Measurements from ENCODE around the gene PRR36. TPM values are rescaled to one million over a fixed set of nuclear protein-coding genes. Genes with fewer than 3 reads are reported as not detected.
A peak's percentile ranks its signal among the peaks of the same experiment; 100 is the strongest.
"Not testable (repeated sequence)": the region's sequence is repeated elsewhere in the genome, so short reads cannot be mapped to it uniquely, and the experiment has no call there.

Gene PRR36
- total and polyA plus RNA-seq, 4 experiments from 2014 or later, result 0.06 to 0.36 (median 0.29) TPM; not detected in 1

DNA sequence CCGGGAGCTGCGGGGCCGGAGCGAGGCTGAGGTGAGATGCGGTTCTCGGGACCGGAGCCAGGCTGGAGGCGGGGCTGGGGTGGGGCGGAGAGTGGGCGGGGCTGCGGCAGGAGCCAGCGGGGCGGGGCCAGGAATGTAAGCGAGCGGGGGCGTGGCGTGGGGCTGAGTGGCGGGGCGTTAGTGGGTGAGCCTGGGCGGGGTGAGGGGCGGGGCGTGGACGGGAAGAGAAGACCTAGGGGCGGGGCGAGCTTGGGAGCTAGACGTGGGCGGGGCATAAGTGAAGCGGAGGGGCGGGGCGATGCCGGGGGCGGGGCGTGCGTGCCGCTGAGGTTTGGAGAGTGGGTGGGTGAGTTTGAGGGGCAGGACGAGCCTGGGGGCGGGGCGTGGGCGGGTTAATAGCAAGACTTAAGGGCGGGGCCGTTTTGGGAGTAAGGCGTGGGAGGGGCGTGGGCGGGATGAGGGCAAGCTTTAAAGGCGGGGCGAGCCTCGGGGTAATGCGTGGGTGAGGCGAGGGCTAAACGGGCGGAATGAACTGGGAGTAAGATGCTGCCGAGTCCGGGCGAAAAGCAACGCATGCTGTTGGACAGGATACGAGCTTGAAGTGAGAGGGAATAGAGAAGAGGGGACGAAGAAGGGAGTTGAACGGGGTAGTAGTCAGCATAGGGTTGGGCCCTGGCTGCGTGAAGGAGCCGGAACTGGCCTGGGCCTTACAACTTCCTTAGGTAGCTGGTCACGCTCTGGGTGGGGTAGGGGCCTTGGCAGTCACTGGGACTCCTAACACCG lies 46.5 kb upstream of the PRR36 start:
- Mint-ChIP-seq H3K4me3 (peak overlapping the region; percentile 88 to 97 (median 92)), H3K9me3 (peaks cover 0 to 4% (median 0%) of the 10 kb centered on the region in 8 donors), H3K36me3 (peaks cover 0 to 3% of the 10 kb centered on the region in 2 donors), H3K4me1 (peaks cover 16 to 54% (median 34%) of the 10 kb centered on the region in 4 donors), H3K27me3 (peaks cover 10 to 17% of the 10 kb centered on the region in 2 donors), H3K27ac (peak overlapping the region; percentile 85 to 96 (median 94))
- Histone ChIP-seq H3K36me3 (ENCODE audit: insufficient read depth, low read length) (peaks cover 15% of the 10 kb centered on the region), H3K27me3 (ENCODE audit: insufficient read depth, low read length) (peaks cover 13% of the 10 kb centered on the region), H3K27ac (ENCODE audit: low read depth, low read length) (peak overlapping the region; percentile 76), H3K4me3 (ENCODE audit: low read length in 2 of 2) (peak overlapping the region; percentile 61 to 71), H3K9me3 (ENCODE audit: control insufficient read depth in 1 of 2, low read length in 2 of 2) (no peaks in the 10 kb centered on the region), H3K4me1 (ENCODE audit: insufficient read depth, low read length) (peaks cover 53% of the 10 kb centered on the region)
- ChIA-PET POLR2A (ENCODE audit: partially characterized antibody) (interaction anchor here (0.6 to 5.6 kb wide), 21 partner anchors 8 to 1462 kb away, joined by 3 to 82 read pairs (median 4); partner anchors contain the start of genes ELAVL1, EVI5L, MAP2K7 and PET100), CTCF (ENCODE audit: partially characterized antibody) (interaction anchor here (0.9 to 7.3 kb wide), 8 partner anchors 9 to 68 kb away, joined by 3 to 66 read pairs (median 8); partner anchors contain the start of genes MAP2K7 and TIMM44)
- DNase-seq, result peak; percentile 96 to 99 (median 97)
- intact Hi-C loops (cut with micrococcal nuclease), result loop anchor here (1.0 to 5.0 kb wide), 7 partner anchors 17 to 470 kb away; partner anchors contain the start of genes MAP2K7, PET100, RAB11B and TIMM44

DNA sequence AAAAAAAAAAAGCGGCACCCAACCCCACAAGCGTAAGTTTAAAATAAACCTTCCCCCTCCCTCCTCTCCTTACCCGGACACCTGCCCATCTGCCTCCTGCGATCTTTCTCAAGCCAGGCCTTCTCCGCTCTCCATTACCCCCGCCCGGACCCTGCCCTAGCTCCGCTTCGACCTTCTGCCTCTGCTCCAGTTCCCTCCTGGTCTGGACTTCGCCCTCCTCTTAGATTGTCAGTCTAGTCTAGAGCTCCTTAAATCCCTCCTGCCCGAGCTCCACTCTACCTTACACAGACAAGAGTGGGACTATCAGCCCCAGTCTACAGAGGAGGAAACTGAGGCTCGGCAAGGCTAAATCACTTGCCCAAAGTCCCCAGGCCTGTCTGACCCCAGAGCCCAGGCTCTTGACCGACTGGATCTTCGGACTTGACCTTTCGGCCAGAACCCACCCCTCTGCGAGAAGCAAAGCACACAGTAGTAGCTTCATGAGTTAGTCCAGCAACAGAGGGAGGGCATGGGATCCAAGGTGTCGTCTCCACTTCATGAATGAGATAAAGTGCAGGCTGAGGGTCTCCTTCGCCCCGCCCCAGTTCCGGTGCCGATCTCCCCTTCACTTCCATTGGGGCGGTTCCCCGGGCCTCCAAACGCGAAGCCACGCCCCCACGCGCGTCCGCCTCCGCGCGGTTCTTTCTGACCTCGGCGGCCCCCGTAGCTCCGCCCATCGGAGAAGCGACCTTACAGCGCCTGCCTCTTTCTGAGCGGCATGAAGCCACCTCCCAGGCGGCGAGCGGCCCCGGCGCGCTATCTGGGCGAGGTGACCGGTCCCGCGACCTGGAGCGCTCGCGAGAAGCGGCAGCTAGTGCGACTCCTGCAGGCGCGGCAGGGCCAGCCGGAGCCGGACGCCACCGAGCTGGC lies 45.7 kb upstream of the PRR36 start, which contains the start of gene SNAPC2:
SNAPC2 (plus strand) TSS at position 729 of the 909 bp plus-strand sequence; CDS start at position 758, 29 bp downstream.
- H3K27me3 ChIP-seq (ENCODE audit: insufficient read depth, low read length), result peaks cover 13% of the 10 kb centered on the region

DNA sequence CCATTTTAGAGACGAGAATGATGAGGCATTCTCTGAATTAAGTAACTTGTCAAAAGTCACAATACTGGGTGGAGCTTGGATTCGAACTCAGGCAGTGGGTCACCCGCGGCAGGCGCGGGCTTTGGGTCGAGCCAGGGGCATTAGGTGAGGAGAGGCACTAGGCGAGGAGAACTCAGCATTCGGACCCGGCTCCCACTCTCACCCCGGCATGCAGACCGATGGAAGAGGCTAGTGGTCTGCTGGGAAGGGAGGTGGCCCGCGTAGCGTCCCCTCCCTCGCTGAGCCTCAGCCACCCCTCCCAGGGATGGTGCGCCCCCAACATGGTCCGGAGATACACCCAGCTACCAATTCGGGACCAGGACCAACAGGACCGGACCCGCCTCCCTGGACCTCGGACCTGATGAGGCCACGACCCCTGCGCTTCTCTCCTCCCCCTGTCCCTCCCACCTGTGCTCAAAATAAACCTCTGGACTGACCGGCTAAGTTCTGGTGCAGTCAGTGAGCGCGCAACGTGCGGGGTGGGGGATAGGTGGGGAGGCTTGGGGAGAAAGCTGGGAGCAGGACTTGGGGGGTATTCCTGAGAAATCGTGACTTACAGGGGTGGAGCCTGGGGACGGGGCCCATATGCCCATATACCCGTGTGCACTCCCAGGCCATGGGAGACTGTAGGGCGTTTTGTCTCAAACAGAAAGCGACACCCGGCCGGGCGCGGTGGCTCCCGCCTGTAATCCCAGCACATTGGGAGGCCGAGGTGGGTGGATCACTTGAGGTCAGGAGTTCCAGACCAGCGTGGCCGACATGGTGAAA lies 44.6 kb upstream of the PRR36 start:
- H3K4me1 Mint-ChIP-seq, result peaks cover 14 to 59% (median 38%) of the 10 kb centered on the region in 4 donors
- no peak for DNase-seq
- Histone ChIP-seq H3K4me1 (ENCODE audit: insufficient read depth, low read length) (peaks cover 52% of the 10 kb centered on the region), H3K27ac (ENCODE audit: low read depth, low read length) (no peak overlapping the region), H3K27me3 (ENCODE audit: insufficient read depth, low read length) (peaks cover 13% of the 10 kb centered on the region), H3K9me3 (ENCODE audit: control insufficient read depth in 1 of 2, low read length in 2 of 2) (no peaks in the 10 kb centered on the region), H3K36me3 (ENCODE audit: insufficient read depth, low read length) (peaks cover 15% of the 10 kb centered on the region), H3K4me3 (ENCODE audit: low read length in 2 of 2) (no peak overlapping the region)
- peaks cover 16 to 27% of the 10 kb centered on the region in 2 donors for H3K27me3 Mint-ChIP-seq
- peaks cover 0 to 2% of the 10 kb centered on the region in 2 donors for H3K36me3 Mint-ChIP-seq
- peak overlapping the region in 7 of 8 donors; percentile 15 to 94 (median 84) for H3K4me3 Mint-ChIP-seq
- peaks cover 0 to 4% (median 0%) of the 10 kb centered on the region in 8 donors for H3K9me3 Mint-ChIP-seq
- H3K27ac Mint-ChIP-seq, result peak overlapping the region in 2 of 7 donors; percentile 85 to 89
- ChIA-PET POLR2A (ENCODE audit: partially characterized antibody) (interaction anchor here (1.1 to 5.6 kb wide), 7 partner anchors 10 to 1460 kb away, joined by 3 to 82 read pairs (median 21); partner anchors contain the start of genes MAP2K7, SLC25A23 and TIMM44), CTCF (ENCODE audit: partially characterized antibody) (interaction anchor here (1.2 to 7.3 kb wide), 6 partner anchors 11 to 50 kb away, joined by 3 to 66 read pairs (median 16); partner anchors contain the start of genes MAP2K7 and TIMM44)
- intact Hi-C loops (cut with micrococcal nuclease), result no loop called here

More for the DNA sequence above, 45.7 kb upstream of the PRR36 start, which contains the start of gene SNAPC2:
- Histone ChIP-seq H3K4me1 (ENCODE audit: insufficient read depth, low read length) (peaks cover 53% of the 10 kb centered on the region), H3K36me3 (ENCODE audit: insufficient read depth, low read length) (peaks cover 15% of the 10 kb centered on the region), H3K9me3 (ENCODE audit: control insufficient read depth in 1 of 2, low read length in 2 of 2) (no peaks in the 10 kb centered on the region), H3K27ac (ENCODE audit: low read depth, low read length) (peak within 1 kb of the TSS; percentile 76), H3K4me3 (ENCODE audit: low read length in 2 of 2) (peak within 1 kb of the TSS; percentile 71 to 76)
- CTCF ChIA-PET (ENCODE audit: partially characterized antibody), result interaction anchor here (1.0 to 7.3 kb wide), 6 partner anchors 10 to 67 kb away, joined by 4 to 66 read pairs (median 16); partner anchors contain the start of genes MAP2K7 and TIMM44
- POLR2A ChIA-PET (ENCODE audit: partially characterized antibody), result interaction anchor here (0.6 to 5.6 kb wide), 20 partner anchors 8 to 1461 kb away, joined by 3 to 82 read pairs (median 4); partner anchors contain the start of genes ELAVL1, EVI5L, MAP2K7 and PET100
- H3K4me1 Mint-ChIP-seq, result peaks cover 14 to 59% (median 38%) of the 10 kb centered on the region in 4 donors
- peak; percentile 96 to 99 (median 97) for DNase-seq
- peaks cover 0 to 2% of the 10 kb centered on the region in 2 donors for H3K36me3 Mint-ChIP-seq
- intact Hi-C loops (cut with micrococcal nuclease), result loop anchor here (1.0 to 5.0 kb wide), 7 partner anchors 17 to 470 kb away; partner anchors contain the start of genes MAP2K7, PET100, RAB11B and TIMM44
- H3K27ac Mint-ChIP-seq, result peak within 1 kb of the TSS; percentile 85 to 96 (median 94)
- peaks cover 15 to 26% of the 10 kb centered on the region in 2 donors for H3K27me3 Mint-ChIP-seq
- H3K4me3 Mint-ChIP-seq, result peak within 1 kb of the TSS; percentile 88 to 97 (median 92)
- peaks cover 0 to 4% (median 0%) of the 10 kb centered on the region in 8 donors for H3K9me3 Mint-ChIP-seq

DNA sequence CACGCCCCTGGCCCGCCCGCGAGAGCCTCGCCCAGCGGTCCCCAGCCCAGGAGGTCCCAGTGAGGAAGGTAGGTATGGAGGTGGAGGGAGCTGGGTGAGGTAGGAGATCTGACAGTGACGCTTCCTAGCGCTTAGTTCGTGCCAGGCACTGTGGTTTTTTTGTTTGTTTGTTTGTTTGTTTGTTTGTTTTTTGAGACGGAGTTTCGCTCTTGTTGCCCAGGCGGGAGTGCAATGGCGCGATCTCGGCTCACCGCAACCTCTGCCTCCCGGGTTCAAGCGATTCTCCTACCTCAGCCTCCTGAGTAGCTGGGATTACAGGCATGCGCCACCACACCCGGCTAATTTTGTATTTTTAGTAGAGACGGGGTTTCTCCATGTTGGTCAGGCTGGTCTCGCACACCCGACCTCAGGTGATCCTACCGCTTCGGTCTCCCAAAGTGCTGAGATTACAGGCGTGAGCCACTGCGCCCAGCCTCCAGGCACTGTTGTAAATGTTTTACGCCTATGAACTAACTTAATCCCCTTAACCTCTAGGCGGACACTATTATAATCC lies 43.9 kb upstream of the PRR36 start:
- peaks cover 52% of the 10 kb centered on the region for H3K4me1 ChIP-seq (ENCODE audit: insufficient read depth, low read length)
- H3K36me3 ChIP-seq (ENCODE audit: insufficient read depth, low read length), result peaks cover 15% of the 10 kb centered on the region
- peaks cover 13% of the 10 kb centered on the region for H3K27me3 ChIP-seq (ENCODE audit: insufficient read depth, low read length)
- H3K27ac Mint-ChIP-seq, result peak overlapping the region in 4 of 7 donors; percentile 22 to 72 (median 36)
- ChIA-PET CTCF (ENCODE audit: partially characterized antibody) (interaction anchor here (1.1 to 7.3 kb wide), 6 partner anchors 9 to 24 kb away, joined by 3 to 66 read pairs (median 4); partner anchors contain the start of genes MAP2K7 and TIMM44), POLR2A (ENCODE audit: partially characterized antibody) (interaction anchor here (1.1 to 5.6 kb wide), 7 partner anchors 9 to 87 kb away, joined by 4 to 82 read pairs (median 9); partner anchors contain the start of genes ELAVL1, MAP2K7 and TIMM44)
- H3K27ac ChIP-seq (ENCODE audit: low read depth, low read length); H3K36me3 Mint-ChIP-seq; H3K9me3 ChIP-seq (ENCODE audit: control insufficient read depth in 1 of 2, low read length in 2 of 2); H3K9me3 Mint-ChIP-seq; H3K4me3 ChIP-seq (ENCODE audit: low read length in 2 of 2); DNase-seq; intact Hi-C loops (cut with micrococcal nuclease): not testable (repeated sequence)
- H3K4me1 Mint-ChIP-seq, result peaks cover 14 to 53% (median 36%) of the 10 kb centered on the region in 4 donors
- peaks cover 16 to 27% of the 10 kb centered on the region in 2 donors for H3K27me3 Mint-ChIP-seq
- H3K4me3 Mint-ChIP-seq, result peak overlapping the region in 7 of 8 donors; percentile 50 to 85 (median 57)

DNA sequence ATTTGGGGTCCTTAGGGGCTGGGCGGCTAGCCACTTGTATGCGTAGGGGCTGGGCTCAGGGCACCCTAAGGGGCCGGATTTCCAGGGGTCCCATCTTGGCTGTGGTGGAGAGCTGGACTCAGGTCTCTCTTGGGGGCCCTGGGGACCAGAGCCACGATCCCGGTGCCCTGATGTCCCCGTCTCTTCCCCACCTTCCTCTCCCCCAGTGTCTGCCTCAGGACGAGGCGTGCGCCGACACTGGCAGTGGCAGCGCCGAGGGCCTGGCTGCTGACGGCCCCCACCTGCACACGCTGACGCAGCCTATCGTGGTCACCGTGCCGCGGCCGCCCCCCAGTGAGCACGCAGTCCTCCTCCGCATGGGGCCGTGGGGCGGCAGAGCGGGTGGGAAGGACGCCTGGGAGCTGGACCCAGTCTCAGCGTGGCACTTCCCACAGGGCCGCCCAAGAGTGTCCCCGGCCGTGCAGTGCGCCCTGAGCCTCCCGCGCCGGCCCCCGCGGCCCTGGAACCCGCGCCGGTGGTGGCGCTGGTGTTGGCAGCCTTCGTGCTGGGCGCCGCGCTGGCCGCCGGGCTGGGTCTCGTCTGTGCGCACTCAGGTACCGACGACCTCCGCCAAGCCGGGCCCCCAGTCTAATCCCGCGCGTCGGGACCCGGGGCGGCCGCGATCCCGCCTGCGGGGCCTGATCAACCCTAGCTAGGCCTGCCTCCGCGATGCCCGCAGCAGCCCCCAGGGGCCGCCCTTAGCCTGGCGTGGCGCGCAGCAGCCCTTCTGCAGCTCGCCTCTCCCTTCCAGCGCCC lies 43.3 kb upstream of the PRR36 start:
- peak overlapping the region in 4 of 7 donors; percentile 22 to 72 (median 36) for H3K27ac Mint-ChIP-seq
- ChIA-PET POLR2A (ENCODE audit: partially characterized antibody) (interaction anchor here (1.1 to 5.6 kb wide), 7 partner anchors 9 to 88 kb away, joined by 4 to 82 read pairs (median 9); partner anchors contain the start of genes ELAVL1, MAP2K7 and TIMM44), CTCF (ENCODE audit: partially characterized antibody) (interaction anchor here (1.1 to 7.3 kb wide), 6 partner anchors 9 to 25 kb away, joined by 3 to 66 read pairs (median 4); partner anchors contain the start of genes MAP2K7 and TIMM44)
- Histone ChIP-seq H3K4me3 (ENCODE audit: low read length in 2 of 2) (peak overlapping the region; percentile 7 to 36), H3K9me3 (ENCODE audit: control insufficient read depth in 1 of 2, low read length in 2 of 2) (no peaks in the 10 kb centered on the region), H3K4me1 (ENCODE audit: insufficient read depth, low read length) (peaks cover 52% of the 10 kb centered on the region), H3K27ac (ENCODE audit: low read depth, low read length) (peak overlapping the region; percentile 19), H3K27me3 (ENCODE audit: insufficient read depth, low read length) (peaks cover 13% of the 10 kb centered on the region), H3K36me3 (ENCODE audit: insufficient read depth, low read length) (peaks cover 8% of the 10 kb centered on the region)
- peaks cover 5 to 8% of the 10 kb centered on the region in 2 donors for H3K36me3 Mint-ChIP-seq
- H3K4me3 Mint-ChIP-seq, result peak overlapping the region; percentile 77 to 89 (median 86)
- H3K9me3 Mint-ChIP-seq, result peaks cover 0 to 4% (median 0%) of the 10 kb centered on the region in 8 donors
- peak; percentile 46 to 70 (median 52) for DNase-seq
- peaks cover 16 to 27% of the 10 kb centered on the region in 2 donors for H3K27me3 Mint-ChIP-seq
- peaks cover 14 to 50% (median 34%) of the 10 kb centered on the region in 4 donors for H3K4me1 Mint-ChIP-seq
- intact Hi-C loops (cut with micrococcal nuclease), result no loop called here
